ENCODE measurements around the gene WDR90. TPM values are rescaled to one million over a fixed set of nuclear protein-coding genes. Genes with fewer than 3 reads are reported as not detected.
"Not testable (repeated sequence)": the region's sequence is repeated elsewhere in the genome, so short reads cannot be mapped to it uniquely, and the experiment has no call there.

Gene WDR90
- total RNA-seq, 1 donor from 2014 or later, result 75.9 TPM

DNA sequence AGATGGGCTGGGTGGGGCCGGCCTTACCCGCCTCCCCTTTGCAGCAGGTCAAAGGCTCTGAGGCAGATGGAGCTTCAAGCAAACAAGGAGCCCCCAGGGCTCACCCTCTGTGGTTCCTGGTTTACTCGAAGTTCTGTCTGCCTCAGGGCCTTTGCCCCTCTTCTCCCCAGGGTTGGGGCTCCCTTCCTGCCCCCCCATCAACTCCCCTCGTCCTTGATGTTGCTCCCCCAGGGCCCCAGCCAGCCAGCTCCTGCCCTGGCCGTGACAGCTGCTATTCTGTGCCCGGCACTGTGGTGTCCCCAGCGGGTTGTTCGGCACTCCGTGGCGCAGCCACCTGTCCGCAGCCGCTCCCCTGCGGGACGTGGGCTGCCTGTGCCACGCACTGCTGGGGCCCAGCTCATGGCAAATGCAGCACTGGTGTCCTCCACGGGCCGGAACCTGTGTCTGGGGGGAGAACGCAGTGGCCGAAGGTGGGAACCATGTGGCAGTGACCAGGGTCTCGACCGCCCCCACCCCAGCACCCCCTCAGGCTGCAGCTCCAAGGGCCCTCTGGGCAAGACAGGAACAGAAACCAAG, 61.4 kb downstream of the WDR90 start:
- no peak for TF ChIP-seq CTCF (IDR thresholded peaks at IDR 0.05; ENCODE audit: unreplicated experiment)
- Mint-ChIP-seq H3K9me3 (no peaks in the 10 kb centered on the region), H3K4me1 (no peaks in the 10 kb centered on the region), H3K4me3 (no peak overlapping the region), H3K27ac (no peak overlapping the region), H3K36me3 (no peaks in the 10 kb centered on the region), H3K27me3 (ENCODE audit: low read depth) (peaks cover 74% of the 10 kb centered on the region)
- DNase-seq (ENCODE audit: low spot score in 2 of 2, unreplicated experiment in 2 of 2), result no peak

DNA sequence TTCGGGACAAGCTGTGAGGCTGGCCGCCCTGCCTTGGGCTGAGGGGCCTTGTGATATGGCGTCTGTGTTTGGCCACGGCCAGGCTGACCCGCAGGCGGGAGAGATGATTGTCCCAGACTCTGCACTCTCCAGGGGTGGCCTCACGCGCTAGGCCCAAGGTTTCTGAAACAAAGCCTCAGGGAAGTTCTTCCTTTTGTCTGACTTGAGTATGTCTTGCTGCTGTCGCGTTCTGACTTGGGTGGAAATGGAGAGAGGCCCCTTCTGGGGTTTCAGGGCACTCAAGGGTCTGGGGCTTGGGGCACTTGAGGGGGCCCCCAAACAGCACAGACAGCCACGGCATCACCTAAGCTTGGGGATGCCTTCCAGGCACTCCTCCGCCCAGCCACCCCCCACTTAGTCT, 61.9 kb downstream of the WDR90 start:
- Mint-ChIP-seq H3K27ac (no peak overlapping the region), H3K4me3 (no peak overlapping the region), H3K9me3 (no peaks in the 10 kb centered on the region), H3K27me3 (ENCODE audit: low read depth) (peaks cover 77% of the 10 kb centered on the region), H3K4me1 (peaks cover 3% of the 10 kb centered on the region), H3K36me3 (no peaks in the 10 kb centered on the region)
- TF ChIP-seq CTCF (IDR thresholded peaks at IDR 0.05; ENCODE audit: unreplicated experiment), result no peak
- no peak for DNase-seq (ENCODE audit: low spot score in 2 of 2, unreplicated experiment in 2 of 2)

- Mint-ChIP-seq H3K9me3 (no peaks in the 10 kb centered on the region), H3K27me3 (ENCODE audit: low read depth) (peaks cover 78% of the 10 kb centered on the region), H3K4me1 (peaks cover 3% of the 10 kb centered on the region), H3K27ac (no peak overlapping the region), H3K36me3 (no peaks in the 10 kb centered on the region), H3K4me3 (no peak overlapping the region)
- DNase-seq (ENCODE audit: low spot score in 2 of 2, unreplicated experiment in 2 of 2), result peak; percentile 72 to 86
- peak; percentile 96 for TF ChIP-seq CTCF (IDR thresholded peaks at IDR 0.05; ENCODE audit: unreplicated experiment)
Measured at GRCh38 chr16:711548-712320, 62.6 kb downstream of the WDR90 start.

DNA sequence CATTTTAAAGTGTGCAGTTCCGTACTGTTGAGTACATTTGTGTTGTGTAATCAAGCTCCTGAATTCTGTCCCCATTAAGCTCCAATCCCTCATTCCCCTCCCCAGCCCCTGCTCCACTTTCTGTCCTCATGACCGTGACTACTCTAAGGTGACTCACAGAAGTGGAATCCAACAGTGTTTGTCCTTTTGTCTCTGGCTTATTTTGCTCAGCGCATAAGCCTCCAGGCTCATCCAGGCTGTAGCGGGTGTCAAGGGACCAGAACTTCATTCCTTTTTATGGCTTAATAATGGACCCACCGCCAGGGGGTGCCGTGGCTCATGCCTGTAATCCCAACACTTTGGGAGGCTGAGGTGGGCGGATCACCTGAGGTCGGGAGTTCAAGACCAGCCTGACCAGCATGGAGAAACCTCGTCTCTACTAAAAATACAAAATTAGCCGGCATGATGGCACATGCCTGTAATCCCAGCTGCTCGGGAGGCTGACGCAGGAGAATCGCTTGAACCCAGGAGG, 63.6 kb downstream of the WDR90 start:
- not testable (repeated sequence) for DNase-seq (ENCODE audit: low spot score in 2 of 2, unreplicated experiment in 2 of 2); H3K27ac Mint-ChIP-seq; H3K9me3 Mint-ChIP-seq; H3K36me3 Mint-ChIP-seq; H3K4me3 Mint-ChIP-seq; H3K4me1 Mint-ChIP-seq
- H3K27me3 Mint-ChIP-seq (ENCODE audit: low read depth), result peaks cover 72% of the 10 kb centered on the region
- peak; percentile 71 for TF ChIP-seq CTCF (IDR thresholded peaks at IDR 0.05; ENCODE audit: unreplicated experiment)

GRCh38 chr16:714079-714478, 64.9 kb downstream of the WDR90 start:
- Mint-ChIP-seq H3K27ac (no peak overlapping the region), H3K27me3 (ENCODE audit: low read depth) (peaks cover 60% of the 10 kb centered on the region), H3K4me1 (peaks cover 3% of the 10 kb centered on the region), H3K9me3 (no peaks in the 10 kb centered on the region), H3K4me3 (no peak overlapping the region), H3K36me3 (no peaks in the 10 kb centered on the region)
- no peak for DNase-seq (ENCODE audit: low spot score in 2 of 2, unreplicated experiment in 2 of 2)
- TF ChIP-seq CTCF (IDR thresholded peaks at IDR 0.05; ENCODE audit: unreplicated experiment), result no peak

Measured in mesothelial cell of epicardium (in vitro differentiated cells).